HG02885 (cell line): ENCODE measurements around the gene TPGS1.
A peak's percentile ranks its signal among the peaks of the same experiment; 100 is the strongest.

ENCODE experiments used
- ATAC-seq: cut with Tn5 transposase; IDR thresholded peaks from one replicate; pipeline ENCODE4 v1.9.1; 2021; ENCODE audit warnings: mild to moderate bottlenecking; ENCODE audit not compliant: unreplicated experiment, poor library complexity

Gene TPGS1

GRCh38 chr19:494171-495080 lies 12.9 kb upstream of the TPGS1 start:
- ATAC-seq: no peak

- ATAC-seq: no peak
Observed at GRCh38 chr19:495081-495401, 12.3 kb upstream of the TPGS1 start.

- no peak for ATAC-seq
Observed at GRCh38 chr19:495402-496111, 11.7 kb upstream of the TPGS1 start.

- no peak for ATAC-seq
Observed at GRCh38 chr19:496112-496665, 11.1 kb upstream of the TPGS1 start, which contains the start of gene MADCAM1. Gene MADCAM1, plus strand, starts transcription at chr19:496486. Its CDS starts 14 bp downstream, at chr19:496500.

GRCh38 chr19:496986-497385 lies 10.3 kb upstream of the TPGS1 start:
- no peak for ATAC-seq

- ATAC-seq: no peak
Observed at GRCh38 chr19:497491-497868, 9.8 kb upstream of the TPGS1 start.

- ATAC-seq: no peak
Observed at GRCh38 chr19:497869-498510, 9.3 kb upstream of the TPGS1 start.

- no peak for ATAC-seq
Observed at GRCh38 chr19:498511-498891, 8.8 kb upstream of the TPGS1 start.

- no peak for ATAC-seq
Observed at GRCh38 chr19:498977-499623, 8.2 kb upstream of the TPGS1 start.

GRCh38 chr19:501646-502045 lies 5.7 kb upstream of the TPGS1 start:
- ATAC-seq: no peak

GRCh38 chr19:504616-505015 lies 2.7 kb upstream of the TPGS1 start:
- no peak for ATAC-seq

GRCh38 chr19:506404-507285 lies 652 bp upstream of the TPGS1 start:
- ATAC-seq: peak; percentile 66

- ATAC-seq: no peak
Observed at GRCh38 chr19:508204-509150, 1.2 kb downstream of the TPGS1 start.

GRCh38 chr19:510606-511100 lies 3.4 kb downstream of the TPGS1 start:
- peak; percentile 37 for ATAC-seq

GRCh38 chr19:511101-511851 lies 4.0 kb downstream of the TPGS1 start:
- ATAC-seq: no peak

- no peak for ATAC-seq
Observed at GRCh38 chr19:512547-513365, 5.5 kb downstream of the TPGS1 start.
